Measurements from ENCODE around the gene ACACA.

Gene ACACA

DNA sequence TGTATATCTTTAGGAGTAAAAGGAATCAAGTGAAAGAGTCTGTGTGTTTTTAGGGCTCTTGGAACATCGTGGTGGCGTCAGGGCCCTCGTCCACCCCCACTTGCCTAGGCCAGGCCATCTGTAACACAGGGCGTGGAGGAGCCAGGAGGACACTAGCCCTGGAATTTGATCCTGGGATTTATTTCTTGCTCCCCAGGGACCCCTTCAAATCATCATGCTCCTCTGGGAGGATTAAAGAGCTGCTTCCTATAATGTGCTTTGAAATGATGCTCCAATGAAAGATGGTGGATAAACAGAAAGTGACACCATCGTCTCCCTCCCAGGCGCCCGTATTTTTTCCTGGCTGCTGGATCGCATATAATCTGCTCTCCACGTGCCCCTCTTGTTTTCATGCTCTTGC lies 344.6 kb downstream of the ACACA start:
- no peak for FAIRE-seq

DNA sequence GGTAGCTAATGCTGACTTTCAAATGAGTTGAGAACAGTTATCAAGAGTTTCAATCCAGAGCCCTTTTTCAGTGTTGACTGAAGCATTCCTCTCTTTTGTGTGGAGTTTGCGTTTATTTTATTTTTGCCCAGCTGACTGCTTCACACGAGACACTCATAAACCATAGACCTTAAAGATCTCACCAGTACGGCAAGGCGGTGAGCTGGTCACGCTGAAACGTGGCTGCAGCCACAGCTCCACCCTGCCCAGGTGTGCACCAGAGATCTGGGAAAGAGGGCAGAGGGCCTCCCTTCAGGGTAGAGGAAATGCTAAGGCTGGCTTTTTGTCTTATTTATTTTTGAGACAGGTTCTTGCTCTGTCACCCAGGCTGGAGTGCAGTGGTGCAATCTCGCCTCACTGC lies 345.7 kb downstream of the ACACA start:
- FAIRE-seq, result no peak

DNA sequence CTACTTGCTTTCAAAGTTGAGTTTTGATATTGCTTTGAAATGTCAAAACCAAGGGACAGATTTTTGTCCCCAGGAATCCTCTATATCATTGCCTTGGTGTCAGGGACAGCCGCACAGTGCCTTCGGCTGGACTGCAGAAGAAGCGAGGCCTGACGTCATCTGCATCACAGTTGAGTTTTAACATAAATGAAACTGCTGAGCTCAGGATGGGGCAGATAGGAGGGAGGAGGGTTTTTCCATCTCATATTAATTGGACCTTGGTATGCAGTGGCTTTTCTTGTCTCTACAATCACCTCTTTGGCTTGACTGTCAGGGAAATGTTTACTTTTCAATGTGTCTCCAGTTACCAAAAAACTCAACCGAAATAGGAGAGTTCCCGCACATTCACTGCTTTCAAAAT lies 346.5 kb downstream of the ACACA start:
- no peak for FAIRE-seq

DNA sequence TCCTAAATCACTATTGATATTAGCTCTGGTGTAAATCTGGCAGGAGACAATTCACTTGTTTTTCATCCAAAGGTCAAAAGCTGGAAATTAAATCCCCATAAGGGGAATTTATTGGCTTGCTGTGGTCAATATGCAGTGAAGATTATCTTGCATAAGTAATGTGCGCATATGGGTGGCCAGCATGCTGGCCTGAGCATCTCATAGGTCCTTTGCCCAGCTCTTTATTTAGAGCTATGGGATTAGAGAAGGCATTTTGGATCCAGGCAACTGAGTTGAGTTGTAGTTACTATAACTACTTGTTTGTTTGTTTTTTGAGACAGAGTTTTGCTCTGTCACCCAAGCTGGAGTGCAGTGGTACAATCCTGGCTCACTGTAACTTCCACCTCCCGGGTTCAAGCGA lies 347.1 kb downstream of the ACACA start:
- no peak for FAIRE-seq

DNA sequence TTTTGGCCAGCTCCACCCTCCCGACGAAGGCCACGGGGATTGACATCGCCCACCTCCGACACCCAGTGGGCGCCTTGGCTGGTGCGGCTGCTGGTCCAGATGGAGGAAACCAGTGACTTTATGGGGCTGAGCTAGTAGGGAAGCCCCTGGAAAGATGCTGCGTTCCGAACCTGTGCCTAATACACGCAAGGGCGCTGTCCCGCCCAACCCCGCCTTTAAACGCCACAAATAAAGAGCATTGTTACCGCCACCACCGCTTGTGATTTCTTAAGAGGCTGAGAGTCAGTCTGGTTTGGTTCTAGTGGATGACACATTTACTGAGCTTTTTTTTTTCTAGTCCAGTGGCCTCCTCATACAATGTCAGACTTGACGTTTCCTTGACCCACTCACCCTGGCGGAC lies 350.0 kb downstream of the ACACA start:
- no peak for FAIRE-seq

DNA sequence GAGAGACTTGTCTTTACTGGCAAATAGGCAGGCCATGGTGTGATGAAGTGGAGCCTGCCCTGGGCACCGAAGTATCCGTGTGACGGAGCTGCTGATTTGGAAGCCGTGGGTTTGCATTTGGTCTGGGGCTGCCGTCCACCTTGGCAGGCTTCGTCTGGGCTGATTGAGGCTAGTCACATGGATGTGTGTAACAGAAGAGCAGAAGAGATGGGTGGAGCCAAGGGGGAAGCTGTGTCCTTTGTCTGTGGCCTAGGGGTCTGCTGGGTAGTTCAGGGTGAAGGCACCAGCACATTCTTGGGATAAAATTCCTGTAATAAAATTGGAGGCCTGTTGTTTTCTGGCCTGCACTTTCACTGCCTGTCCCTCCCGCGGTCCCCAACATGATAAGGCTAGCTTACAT lies 351.7 kb downstream of the ACACA start:
- FAIRE-seq, result no peak

DNA sequence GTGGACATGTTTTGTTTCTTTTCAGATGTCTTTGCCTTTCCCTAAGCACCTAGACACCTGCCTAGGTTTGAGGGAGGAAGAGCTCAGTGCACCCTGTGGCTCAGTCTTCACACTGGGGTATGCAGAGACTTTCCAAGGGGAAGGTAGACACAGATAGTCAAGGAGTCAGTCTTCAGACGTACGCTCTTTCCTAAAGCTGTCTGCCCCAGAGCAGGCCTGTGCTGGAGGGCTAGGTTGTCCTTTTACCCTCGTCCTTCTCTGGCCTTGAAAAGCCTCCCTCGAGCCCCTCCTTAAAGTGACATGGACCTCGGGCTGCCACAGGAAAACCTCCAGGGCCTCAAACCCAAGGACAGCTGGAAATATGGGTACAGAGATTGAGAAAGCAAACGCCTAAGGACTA lies 354.2 kb downstream of the ACACA start:
- FAIRE-seq, result no peak

DNA sequence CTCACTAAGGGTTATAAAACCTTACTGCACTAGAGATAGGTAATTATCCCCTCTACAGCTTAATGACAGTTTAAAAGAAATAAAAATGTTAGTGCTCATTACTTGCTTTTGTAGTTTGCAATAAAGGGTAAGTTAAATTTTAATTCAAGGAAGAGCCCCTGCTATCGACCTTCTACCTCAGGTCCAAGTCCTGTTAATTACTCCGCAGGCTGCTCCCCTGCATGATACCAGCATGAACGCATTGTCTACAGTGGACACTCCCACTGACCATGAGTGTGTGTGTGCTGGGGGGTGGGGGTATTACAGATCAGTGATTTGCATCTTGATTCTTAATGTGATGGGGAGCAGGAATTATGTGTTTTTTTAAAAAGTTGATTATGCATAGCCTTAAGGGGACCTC lies 354.8 kb downstream of the ACACA start:
- FAIRE-seq, result no peak

DNA sequence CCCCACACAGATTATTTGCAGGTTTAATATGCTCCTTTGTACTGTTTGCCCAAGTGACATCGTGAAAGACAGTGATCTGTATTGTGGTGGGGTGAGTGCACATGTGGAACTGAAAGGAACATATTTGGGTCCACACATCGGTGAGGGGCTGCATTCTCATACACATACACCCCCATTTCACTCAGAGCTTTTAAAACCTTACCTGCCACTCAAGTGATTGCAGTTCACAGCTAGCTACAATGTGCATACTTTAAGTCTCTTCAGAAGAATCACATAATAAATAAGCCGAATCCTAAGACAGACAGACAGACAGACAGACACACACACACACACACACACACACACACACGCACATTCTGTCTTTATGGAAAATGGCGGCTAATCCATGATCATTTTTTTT lies 355.3 kb downstream of the ACACA start:
- no peak for FAIRE-seq

DNA sequence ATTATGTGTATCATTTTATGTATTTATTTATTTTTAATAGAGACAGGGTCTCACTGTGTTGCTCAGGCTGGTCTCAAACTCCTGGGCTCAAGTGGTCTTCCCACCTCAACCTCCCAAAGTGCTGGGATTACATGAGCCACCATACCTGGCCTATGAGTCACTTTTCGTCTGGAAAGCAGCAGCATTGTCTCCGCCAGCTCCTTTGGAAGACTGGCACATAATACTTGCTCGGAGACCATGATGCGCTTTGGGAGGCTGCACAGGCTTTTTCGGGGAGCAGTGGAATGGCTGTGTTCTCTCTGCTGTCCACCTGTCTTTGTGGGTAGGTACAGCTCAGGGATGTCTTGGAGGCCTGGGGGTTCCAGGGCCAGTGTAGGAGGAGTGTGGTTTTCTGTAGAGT lies 355.7 kb downstream of the ACACA start:
- no peak for FAIRE-seq

DNA sequence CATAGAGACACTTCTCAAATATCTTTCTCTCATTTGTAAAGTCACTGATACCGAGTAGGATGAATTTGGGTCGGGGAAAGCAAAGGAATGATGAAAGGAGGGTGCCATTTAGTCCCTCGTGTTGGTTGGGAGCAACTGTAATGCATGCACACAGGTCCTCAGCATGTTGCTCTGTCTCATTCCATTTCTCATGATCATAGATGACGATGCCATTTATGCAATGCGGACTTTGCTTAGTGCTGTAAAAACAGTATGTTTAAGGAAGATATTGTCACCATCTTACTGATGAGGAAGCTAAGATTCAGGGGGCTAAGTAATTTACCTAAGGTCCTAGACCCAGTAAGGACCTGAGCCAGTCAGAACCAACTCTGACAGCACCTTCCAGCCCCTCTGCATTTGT lies 357.8 kb downstream of the ACACA start:
- no peak for FAIRE-seq

DNA sequence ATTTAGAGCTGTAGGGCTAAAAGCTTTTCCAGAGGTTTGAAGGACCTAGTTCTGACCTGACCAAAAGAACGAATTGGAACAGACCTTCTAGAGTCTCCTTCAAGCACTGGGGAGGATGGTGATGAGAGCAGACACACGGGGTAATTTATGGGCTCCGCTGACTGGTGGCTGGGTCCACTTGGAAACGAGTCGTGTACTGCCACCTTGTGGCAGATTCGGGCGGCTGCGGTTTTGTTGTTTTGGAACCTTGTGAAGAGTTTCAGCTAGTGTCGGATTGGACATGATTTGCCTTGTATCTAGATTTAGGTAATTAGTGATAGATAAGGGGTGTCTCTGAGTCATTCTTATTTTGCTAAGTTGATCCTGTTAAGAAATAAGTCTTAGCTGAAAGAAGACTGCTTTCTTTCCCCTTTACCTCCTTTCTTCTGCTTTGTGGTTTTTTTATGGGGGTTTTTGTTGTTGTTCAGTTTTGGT lies 359.0 kb downstream of the ACACA start:
- no peak for FAIRE-seq

DNA sequence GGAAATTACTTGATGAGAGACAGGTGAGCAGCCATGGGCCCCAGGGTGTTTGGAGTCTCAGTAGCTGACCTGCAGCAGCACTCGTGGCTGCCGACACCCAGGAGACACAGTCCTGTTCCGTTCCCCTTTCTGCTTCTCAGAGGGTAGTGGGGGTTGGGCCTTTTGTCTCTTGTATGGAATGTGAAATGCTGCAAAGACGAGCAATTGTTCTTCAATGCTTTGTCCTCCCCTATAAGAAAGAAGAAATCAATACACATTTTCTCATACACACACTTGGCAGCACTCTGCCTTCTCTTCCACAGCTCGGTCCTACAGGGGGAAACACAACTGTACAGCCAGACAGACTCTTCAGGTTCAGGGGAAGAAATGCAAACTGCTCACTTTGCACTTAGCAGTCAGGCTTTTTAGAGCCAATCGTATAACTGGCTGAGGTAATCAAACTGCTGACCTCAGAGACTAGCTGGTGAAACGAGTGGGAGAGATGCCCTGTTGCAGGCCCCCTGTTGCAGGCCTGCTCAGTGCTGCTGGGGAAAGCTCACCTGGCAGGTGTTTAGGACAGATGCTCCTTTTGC lies 361.2 kb downstream of the ACACA start:
- no peak for FAIRE-seq

DNA sequence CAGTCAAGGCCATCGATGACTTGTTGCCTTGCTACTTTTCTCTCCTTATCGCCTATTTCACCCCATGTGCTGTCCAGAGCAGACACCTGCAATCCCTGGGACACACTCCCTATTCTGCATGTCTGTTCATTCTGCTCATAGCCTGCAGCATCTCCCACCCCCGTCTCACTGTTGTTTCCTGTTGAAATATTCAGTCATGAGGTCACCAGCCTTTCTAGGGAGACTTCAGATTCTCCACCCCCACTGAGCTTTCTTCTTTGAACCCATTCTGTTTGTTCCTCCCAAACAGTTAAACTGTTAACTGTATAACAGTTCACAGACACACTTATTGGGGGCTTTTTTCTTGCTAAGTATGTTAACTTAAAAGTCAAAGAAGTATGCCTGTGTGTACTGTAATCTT lies 363.4 kb downstream of the ACACA start:
- no peak for FAIRE-seq

DNA sequence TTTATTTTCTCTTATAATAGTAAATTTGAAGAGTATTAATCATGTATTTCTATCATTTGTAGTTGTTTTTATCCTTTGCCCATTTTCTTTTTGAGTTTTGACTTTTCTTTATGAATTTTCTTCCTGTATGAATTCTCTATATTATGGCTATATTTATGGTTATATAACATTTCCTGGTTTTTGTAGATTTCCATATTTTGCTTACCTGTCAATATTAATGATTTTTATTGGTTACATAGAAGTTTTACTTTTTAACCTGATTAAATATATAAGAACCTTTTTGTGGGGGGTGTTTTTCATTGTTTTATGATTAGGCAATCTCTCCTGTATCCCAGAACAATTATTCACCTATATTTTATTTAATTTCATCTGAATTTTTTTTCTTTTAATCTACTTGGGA lies 364.7 kb downstream of the ACACA start:
- no peak for FAIRE-seq

DNA sequence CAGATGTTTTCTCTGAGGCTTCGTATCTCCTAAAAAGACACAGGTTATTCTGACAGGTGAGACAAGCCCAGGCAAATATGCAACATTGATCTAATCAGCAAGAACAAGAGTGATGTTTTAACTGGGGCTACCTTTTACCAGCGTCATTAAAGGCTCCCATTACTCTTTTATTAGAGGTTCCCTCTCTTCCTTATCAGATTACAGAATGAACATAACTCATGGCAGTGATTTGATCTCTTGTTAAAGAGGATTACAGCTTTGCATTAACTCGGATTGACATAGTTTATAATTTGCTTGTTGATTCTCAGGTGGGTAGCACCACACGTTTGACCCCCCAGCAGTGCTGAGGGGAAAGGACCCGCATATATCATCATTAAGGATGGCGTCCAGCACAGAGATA lies 367.4 kb downstream of the ACACA start:
- FAIRE-seq, result no peak

DNA sequence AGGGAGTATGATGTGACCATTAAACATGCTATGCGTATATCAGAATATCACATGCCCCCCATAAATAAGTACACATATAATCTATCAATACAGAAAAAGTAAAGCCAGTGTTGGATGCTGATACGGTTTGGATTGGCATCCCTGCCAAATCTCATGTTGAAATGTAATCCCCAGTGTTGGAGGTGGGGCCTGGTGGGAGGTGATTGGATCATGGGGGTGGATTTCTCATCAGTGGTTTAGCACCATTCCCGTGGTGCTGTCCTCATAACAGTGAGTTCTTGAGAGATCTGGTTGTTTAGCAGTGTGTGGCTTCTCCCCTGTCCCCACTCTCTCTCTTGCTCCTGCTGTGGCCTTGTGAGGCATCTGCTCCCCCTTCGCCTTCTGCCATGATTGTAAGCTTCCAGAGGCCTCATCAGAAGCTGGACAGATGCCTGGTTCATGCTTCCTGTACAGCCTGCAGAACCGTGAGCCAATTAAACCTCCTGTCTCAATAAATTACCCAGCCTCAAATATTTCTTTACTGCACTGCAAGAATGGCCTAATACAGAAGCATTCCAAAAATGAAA lies 369.0 kb downstream of the ACACA start:
- no peak for FAIRE-seq

All from islet of Langerhans (tissue), 1 donor.